DMS153 treated with DMSO at 0.1 percent for 48 hours (cell line): ENCODE data around the gene DHRS9.

Experiments
- DNase-seq: peaks from one replicate; lab custom pipeline; 2025; ENCODE audit not compliant: unreplicated experiment; lab: John Stamatoyannopoulos, UW

DHRS9 gene

GRCh38 chr2:169065422-169065821 is 3.9 kb upstream of the DHRS9 start:
- no peak for DNase-seq

GRCh38 chr2:169065864-169066517 is 3.4 kb upstream of the DHRS9 start:
- no peak for DNase-seq

- no peak for DNase-seq
Observed at GRCh38 chr2:169066897-169067296, 2.5 kb upstream of the DHRS9 start.

- DNase-seq: no peak
Observed at GRCh38 chr2:169069833-169070232, 470 bp downstream of the DHRS9 start.

GRCh38 chr2:169071455-169071854 is 2.1 kb downstream of the DHRS9 start:
- DNase-seq: no peak

GRCh38 chr2:169072163-169072925 is 3.0 kb downstream of the DHRS9 start:
- DNase-seq: no peak

GRCh38 chr2:169073211-169073962 is 4.0 kb downstream of the DHRS9 start:
- DNase-seq: no peak

GRCh38 chr2:169073963-169074751 is 4.8 kb downstream of the DHRS9 start:
- no peak for DNase-seq

GRCh38 chr2:169077674-169078240 is 8.4 kb downstream of the DHRS9 start:
- no peak for DNase-seq

GRCh38 chr2:169080250-169081069 is 11.1 kb downstream of the DHRS9 start:
- DNase-seq: no peak

- no peak for DNase-seq
Observed at GRCh38 chr2:169081551-169081950, 12.2 kb downstream of the DHRS9 start.

GRCh38 chr2:169082995-169083394 is 13.6 kb downstream of the DHRS9 start:
- no peak for DNase-seq

- DNase-seq: no peak
Observed at GRCh38 chr2:169086893-169087467, 17.6 kb downstream of the DHRS9 start.

GRCh38 chr2:169087757-169088379 is 18.5 kb downstream of the DHRS9 start:
- DNase-seq: no peak

- no peak for DNase-seq
Observed at GRCh38 chr2:169089182-169089581, 19.8 kb downstream of the DHRS9 start.

- DNase-seq: no peak
Observed at GRCh38 chr2:169090133-169090820, 20.9 kb downstream of the DHRS9 start.

- no peak for DNase-seq
Observed at GRCh38 chr2:169091256-169091655, 21.9 kb downstream of the DHRS9 start.

GRCh38 chr2:169091761-169092519 is 22.6 kb downstream of the DHRS9 start:
- DNase-seq: no peak
